H1 (cell line): ENCODE results near the gene CARD11. TPM values are rescaled to one million over a fixed set of nuclear protein-coding genes. Genes with fewer than 3 reads are reported as not detected.

Experiments used
- CTCF ChIA-PET: fragments of 300-600 bp; sonication (Branson Sonifier 250); formaldehyde crosslinking; loops from one replicate; lab custom pipeline; 2021; ENCODE audit not compliant: partially characterized antibody; lab: Charles Lee
- POLR2A ChIA-PET: fragments of 300-600 bp; sonication (Branson Sonifier 250); formaldehyde crosslinking; loops from one replicate; lab custom pipeline; 2021; ENCODE audit warnings: inconsistent platforms; ENCODE audit not compliant: partially characterized antibody; lab: Charles Lee
- DNase-seq, 2 experiments: peaks; one replicate each; pipeline versions ENCODE4 v3.0.0 to v3.0.0-alpha.2; 2010 to 2022; ENCODE audit warnings: low spot score in 2 of 2, low read depth in 1 of 2, mixed read lengths in 1 of 2
- FAIRE-seq: peaks from 2 replicates; lab custom pipeline; 2011; peaks lifted over from hg19 to GRCh38; lab: Jason Lieb, UNC
- H2AFZ ChIP-seq: 2 replicates; pipeline ENCODE4 v1.8.1; 2012; ENCODE audit warnings: low read length, inconsistent platforms
- H2AK5ac ChIP-seq: 2 replicates; pipeline ENCODE4 v1.6.1; 2013; ENCODE audit warnings: low read depth, low read length
- H2BK120ac ChIP-seq: replicated peaks from 2 replicates; pipeline ENCODE3; 2013; ENCODE audit warnings: low read depth, low read length, inconsistent platforms
- H2BK12ac ChIP-seq: 2 replicates; pipeline ENCODE4 v1.6.1; 2013; ENCODE audit warnings: low read depth, low read length
- H2BK15ac ChIP-seq: 2 replicates; pipeline ENCODE4 v1.6.1; 2013; ENCODE audit warnings: low read length
- H2BK20ac ChIP-seq: 2 replicates; pipeline ENCODE4 v1.6.1; 2013; ENCODE audit warnings: low read length
- H2BK5ac ChIP-seq: 2 replicates; pipeline ENCODE4 v1.6.1; 2013; ENCODE audit warnings: low read depth, low read length
- H3K14ac ChIP-seq: 2 replicates; pipeline ENCODE4 v1.6.1; 2013; ENCODE audit warnings: inconsistent platforms; ENCODE audit not compliant: insufficient read length
- H3K18ac ChIP-seq: 2 replicates; pipeline ENCODE4 v1.6.1; 2013; ENCODE audit warnings: low read length; ENCODE audit errors: extremely low read depth
- H3K23ac ChIP-seq: 2 replicates; pipeline ENCODE4 v1.6.1; 2013; ENCODE audit warnings: inconsistent platforms; ENCODE audit not compliant: insufficient read length
- H3K23me2 ChIP-seq: 2 replicates; pipeline ENCODE4 v1.6.1; 2013; ENCODE audit warnings: low read depth, low read length
- H3K27ac ChIP-seq: 2 replicates; pipeline ENCODE4 v1.6.1; 2011; ENCODE audit warnings: low read depth, low read length, inconsistent platforms
- H3K27me3 ChIP-seq, 4 experiments: replicated peaks in 1 of 4; 1 replicate in 1 of 4; 2 replicates in 3 of 4; pipeline versions ENCODE4 v1.6.1 to v1.8.1; 2011 to 2013; ENCODE audit warnings: low read length in 3 of 4, mild to moderate bottlenecking in 3 of 4, inconsistent platforms in 2 of 4, mixed read lengths in 2 of 4, moderate library complexity in 1 of 4; ENCODE audit not compliant: control insufficient read depth in 3 of 4, insufficient read depth in 3 of 4; ENCODE audit errors: extremely low read depth in 1 of 4
- H3K36me3 ChIP-seq, 4 experiments: 2 replicates each; pipeline versions ENCODE4 v1.6.1 to v1.8.1; 2011 to 2013; ENCODE audit warnings: mild to moderate bottlenecking in 4 of 4, low read length in 3 of 4, moderate library complexity in 2 of 4, control low read depth in 1 of 4, inconsistent platforms in 1 of 4; ENCODE audit not compliant: insufficient read depth in 4 of 4, control insufficient read depth in 2 of 4
- H3K4ac ChIP-seq: replicated peaks from 2 replicates; pipeline ENCODE3; 2013; ENCODE audit warnings: low read length, low read depth, mixed read lengths, inconsistent platforms; ENCODE audit not compliant: insufficient read length
- H3K4me1 ChIP-seq, 4 experiments: replicated peaks in 1 of 4; 1 replicate in 1 of 4; 2 replicates in 3 of 4; pipeline versions ENCODE4 v1.6.1 to v1.8.1; 2011 to 2013; ENCODE audit warnings: low read length in 3 of 4, inconsistent platforms in 2 of 4, mixed read lengths in 1 of 4; ENCODE audit not compliant: insufficient read depth in 4 of 4, control insufficient read depth in 3 of 4
- H3K4me2 ChIP-seq, 2 experiments: 2 replicates each; pipeline versions ENCODE4 v1.6.1 to v1.8.1; 2011 to 2013; ENCODE audit warnings: low read depth in 2 of 2, low read length in 2 of 2, control low read depth in 1 of 2, inconsistent platforms in 1 of 2, mild to moderate bottlenecking in 1 of 2; ENCODE audit not compliant: insufficient read depth in 1 of 2
- H3K4me3 ChIP-seq, 4 experiments: fragments of 200-600, 300-600 bp in 1 of 4; sonication (generic), shearing (Covaris generic), sonication (Bioruptor Twin) in 1 of 4; 2 replicates each; pipeline versions ENCODE4 v1.5.1 to v1.8.1; 2011 to 2016; ENCODE audit warnings: low read length in 4 of 4, low read depth in 3 of 4, control low read depth in 2 of 4, inconsistent platforms in 2 of 4, mild to moderate bottlenecking in 2 of 4, mixed read lengths in 1 of 4, moderate library complexity in 1 of 4; ENCODE audit not compliant: insufficient read depth in 2 of 4; ENCODE audit errors: extremely low read depth in 1 of 4
- H3K56ac ChIP-seq: replicated peaks from 2 replicates; pipeline ENCODE3; 2013; ENCODE audit warnings: low read depth, mild to moderate bottlenecking, mixed read lengths, low read length, inconsistent platforms; ENCODE audit not compliant: insufficient read length
- H3K79me1 ChIP-seq: 2 replicates; pipeline ENCODE4 v1.6.1; 2013; ENCODE audit warnings: low read depth, low read length, control low read depth
- H3K79me2 ChIP-seq, 2 experiments: 2 replicates each; pipeline versions ENCODE4 v1.6.1 to v1.8.1; 2012 to 2013; ENCODE audit warnings: low read length in 2 of 2, mild to moderate bottlenecking in 2 of 2, inconsistent platforms in 1 of 2; ENCODE audit not compliant: insufficient read depth in 2 of 2, control insufficient read depth in 1 of 2
- H3K9ac ChIP-seq, 4 experiments: replicated peaks in 1 of 4; 1 replicate in 1 of 4; 2 replicates in 3 of 4; pipeline versions ENCODE4 v1.6.1 to v1.8.1; 2011 to 2013; ENCODE audit warnings: low read depth in 3 of 4, low read length in 3 of 4, control low read depth in 2 of 4, mild to moderate bottlenecking in 2 of 4, moderate library complexity in 2 of 4, inconsistent platforms in 1 of 4; ENCODE audit errors: extremely low read depth in 1 of 4
- H3K9me3 ChIP-seq, 2 experiments: 2 replicates each; pipeline versions ENCODE4 v1.6.1 to v1.8.1; 2012 to 2013; ENCODE audit warnings: mild to moderate bottlenecking in 2 of 2, moderate library complexity in 2 of 2, control low read depth in 1 of 2, inconsistent platforms in 1 of 2, low read depth in 1 of 2, low read length in 1 of 2, mixed read lengths in 1 of 2; ENCODE audit not compliant: insufficient read depth in 2 of 2
- H4K20me1 ChIP-seq, 2 experiments: replicated peaks in 1 of 2; 2 replicates each; pipeline versions ENCODE3 to v1.8.1; 2011 to 2013; ENCODE audit warnings: inconsistent platforms in 2 of 2, low read length in 2 of 2, mild to moderate bottlenecking in 1 of 2; ENCODE audit not compliant: insufficient read depth in 2 of 2, control insufficient read depth in 1 of 2
- H4K5ac ChIP-seq: 2 replicates; pipeline ENCODE4 v1.6.1; 2013; ENCODE audit warnings: low read length, low read depth, mixed read lengths, inconsistent platforms; ENCODE audit not compliant: insufficient read length
- H4K8ac ChIP-seq: 2 replicates; pipeline ENCODE4 v1.8.0; 2013; ENCODE audit warnings: mild to moderate bottlenecking, moderate library complexity, low read length, inconsistent platforms; ENCODE audit not compliant: insufficient read depth; ENCODE audit errors: extremely low read depth
- H4K91ac ChIP-seq: replicated peaks from 2 replicates; pipeline ENCODE3; 2013; ENCODE audit warnings: low read length, mixed read lengths, inconsistent platforms; ENCODE audit not compliant: insufficient read length
- CBX8 ChIP-seq: fragments of 300-800, 300-1000 bp; sonication (generic); IDR thresholded peaks from 2 replicates; pipeline ENCODE4 v1.7.1; 2016; ENCODE audit warnings: low read depth, low read length, borderline replicate concordance
- CHD2 ChIP-seq: IDR thresholded peaks from 2 replicates; pipeline ENCODE4 v1.6.1; 2012; ENCODE audit warnings: low read length, improper control_type of control experiment
- HDAC2 ChIP-seq, 2 experiments: fragments of 300-600 bp in 1 of 2; sonication (generic) in 1 of 2; IDR thresholded peaks; 2 replicates each; pipeline ENCODE4 v1.6.1; 2011 to 2012; ENCODE audit warnings: low read depth in 2 of 2, low read length in 2 of 2, mild to moderate bottlenecking in 2 of 2, moderate library complexity in 2 of 2, borderline replicate concordance in 1 of 2, inconsistent platforms in 1 of 2
- JUN ChIP-seq: IDR thresholded peaks from 2 replicates; pipeline ENCODE4 v1.6.1; 2011; ENCODE audit warnings: low read depth, mild to moderate bottlenecking, improper control_type of control experiment, low read length
- PHF8 ChIP-seq: fragments of 200-600 bp; sonication (generic); conservative IDR thresholded peaks from 2 replicates; pipeline ENCODE4 v1.7.1; 2012; ENCODE audit warnings: low read depth, mild to moderate bottlenecking, inconsistent platforms, low read length, moderate library complexity
- RXRA ChIP-seq: IDR thresholded peaks from 2 replicates; pipeline ENCODE4 v1.6.1; 2011; ENCODE audit warnings: low read depth, mild to moderate bottlenecking, low read length, moderate library complexity; ENCODE audit not compliant: insufficient read depth
- SIN3A ChIP-seq, 2 experiments: IDR thresholded peaks in 1 of 2; conservative IDR thresholded peaks in 1 of 2; 2 replicates each; pipeline ENCODE4 v1.6.1; 2011 to 2012; ENCODE audit warnings: low read length in 2 of 2, improper control_type of control experiment in 1 of 2, low read depth in 1 of 2, mild to moderate bottlenecking in 1 of 2
- SP1 ChIP-seq: IDR thresholded peaks from 2 replicates; pipeline ENCODE4 v1.6.1; 2011; ENCODE audit warnings: low read depth, low read length
- SP2 ChIP-seq: IDR thresholded peaks from 2 replicates; pipeline ENCODE4 v1.6.1; 2012; ENCODE audit warnings: mild to moderate bottlenecking, low read length, inconsistent platforms
- WGBS, 2 experiments: shearing (Covaris generic) in 1 of 2; methylation state at CpG; one replicate each; pipeline versions ENCODE4 v1.1.6 to v1.1.7; 2013 to 2015; ENCODE audit warnings: low lambda C conversion rate in 2 of 2, mixed read lengths in 2 of 2, inconsistent platforms in 1 of 2, low coverage in 1 of 2, missing lambda C conversion rate in 1 of 2; ENCODE audit not compliant: insufficient replicate concordance in 2 of 2, insufficient coverage in 1 of 2, insufficient read length in 1 of 2; ENCODE audit errors: extremely low coverage in 1 of 2, missing lambda C conversion rate in 1 of 2; 5-methylcytosine and 5-hydroxymethylcytosine counted together
- polyA plus RNA-seq, 7 experiments: library from polyadenylated mRNA; depleted of rRNA in 3 of 7; stranded (reverse) in 5 of 7; unstranded in 2 of 7; fragments of >200 nt in 5 of 7; fragments of 200-250 nt in 2 of 7; gene quantifications; 1 replicate in 5 of 7; 2 replicates in 1 of 7; 4 replicates in 1 of 7; pipeline versions ENCODE4 v1.2.1 to v1.2.3, GENCODE V29; 2011 to 2013; ENCODE audit warnings: missing spikeins in 2 of 7, mixed read lengths in 2 of 7
- total RNA-seq: library from RNA; stranded (reverse); fragmentation: NEBNext Ultra II Directional; extraction: Animal tissue kit (Norgen Biotek cat#: 25700); gene quantifications from 2 replicates; pipeline ENCODE4 v1.2.1, GENCODE V29; 2021

CARD11 gene
- total and polyA plus RNA-seq, 2 of the 8 experiments (the other 6 are each of a cell fraction or from before 2014, with no cell fraction given) = 12.6 to 29.8 TPM

DNA sequence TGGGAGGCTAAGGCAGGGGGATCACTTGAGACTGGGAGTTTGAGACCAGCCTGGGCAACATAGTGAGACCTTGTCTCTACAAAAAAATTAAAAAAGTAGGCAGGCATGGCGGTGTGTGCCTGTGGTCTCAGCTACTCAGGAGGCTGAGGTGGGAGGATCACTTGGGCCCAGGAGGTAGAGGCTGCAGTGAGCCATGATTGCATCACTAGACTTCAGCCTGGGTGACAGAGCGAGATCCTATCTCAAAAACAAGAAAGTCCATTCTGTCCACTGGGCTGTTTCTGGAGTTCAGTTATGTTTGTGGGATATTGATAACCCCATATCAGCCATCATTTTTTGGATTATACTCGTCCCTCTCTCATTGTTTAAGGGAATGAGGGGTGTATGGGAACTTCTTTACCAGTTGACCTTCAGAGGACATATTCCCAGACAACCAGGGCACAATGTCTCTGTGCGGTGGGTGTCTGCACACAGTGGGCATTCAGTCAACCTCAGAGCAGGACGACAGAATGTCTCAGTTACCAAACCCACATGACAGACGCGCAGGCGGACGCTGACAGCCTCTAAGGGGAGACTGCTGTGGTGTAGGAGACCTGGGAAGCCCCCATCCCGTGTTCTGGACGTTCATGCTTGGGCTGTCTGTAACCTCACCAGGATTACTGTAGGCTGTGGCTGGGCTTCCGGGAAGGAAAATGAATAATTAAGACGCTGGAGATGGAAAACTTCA is 69.4 kb downstream of the CARD11 start:
- ChIA-PET POLR2A (no interaction called here), CTCF (no interaction called here)
- H3K27ac ChIP-seq = no peak overlapping the region
- H3K79me2 ChIP-seq = no peaks in the 10 kb centered on the region; a peak in 1 of 4 replicates
- WGBS, 2 experiments = 90% methylated on average over 13 of the region's 13 CpGs; no CpG with 5 or more reads in 1 of the 2 experiments
- no peak overlapping the region for H2BK20ac ChIP-seq
- no peak overlapping the region for H3K4ac ChIP-seq
- H4K8ac ChIP-seq = no peak overlapping the region
- no peak overlapping the region for H3K18ac ChIP-seq
- no peak overlapping the region for H3K14ac ChIP-seq
- TF ChIP-seq CBX8 = no peak
- no peak for TF ChIP-seq RXRA
- no peak for TF ChIP-seq CHD2
- TF ChIP-seq SP1 = no peak
- no peak for TF ChIP-seq SIN3A (conservative IDR thresholded peaks at IDR 0.05 in 1 of 2, IDR thresholded peaks at IDR 0.05 in 1 of 2; ENCODE audit: low read depth in 1 of 2, low read length in 2 of 2)
- TF ChIP-seq JUN = no peak
- no peak for TF ChIP-seq PHF8
- no peak for TF ChIP-seq HDAC2 (IDR thresholded peaks at IDR 0.05; ENCODE audit: borderline replicate concordance in 1 of 2, low read depth in 2 of 2, low read length in 2 of 2)
- TF ChIP-seq SP2 = no peak
- no peak overlapping the region for H2BK5ac ChIP-seq
- H3K4me3 ChIP-seq = no peak overlapping the region
- H3K4me1 ChIP-seq = peaks cover 0 to 7% (median 3%) of the 10 kb centered on the region in 4 experiments; a peak in 6 of 7 replicates
- no peak overlapping the region for H3K23ac ChIP-seq
- H3K4me2 ChIP-seq = no peak overlapping the region
- peaks cover 12% of the 10 kb centered on the region for H3K23me2 ChIP-seq
- no peak overlapping the region for H4K5ac ChIP-seq
- peaks cover 0 to 4% of the 10 kb centered on the region in 2 experiments for H4K20me1 ChIP-seq
- DNase-seq (no peak), FAIRE-seq (no peak)
- no peaks in the 10 kb centered on the region for H3K36me3 ChIP-seq
- no peak overlapping the region for H2AFZ ChIP-seq
- no peak overlapping the region for H3K56ac ChIP-seq
- H3K27me3 ChIP-seq = no peaks in the 10 kb centered on the region
- H2BK15ac ChIP-seq = no peak overlapping the region
- H2BK120ac ChIP-seq = no peak overlapping the region
- H3K9me3 ChIP-seq = no peaks in the 10 kb centered on the region
- no peak overlapping the region for H4K91ac ChIP-seq
- H3K79me1 ChIP-seq = no peaks in the 10 kb centered on the region; the same call in 1 of the 2 replicates
- H2BK12ac ChIP-seq = no peak overlapping the region
- H2AK5ac ChIP-seq = no peak overlapping the region
- H3K9ac ChIP-seq = no peak overlapping the region
